ENCODE results near the gene VGLL3.
"Not testable (repeated sequence)": the region's sequence is repeated elsewhere in the genome, so short reads cannot be mapped to it uniquely, and the experiment has no call there.

The VGLL3 gene, protein sequence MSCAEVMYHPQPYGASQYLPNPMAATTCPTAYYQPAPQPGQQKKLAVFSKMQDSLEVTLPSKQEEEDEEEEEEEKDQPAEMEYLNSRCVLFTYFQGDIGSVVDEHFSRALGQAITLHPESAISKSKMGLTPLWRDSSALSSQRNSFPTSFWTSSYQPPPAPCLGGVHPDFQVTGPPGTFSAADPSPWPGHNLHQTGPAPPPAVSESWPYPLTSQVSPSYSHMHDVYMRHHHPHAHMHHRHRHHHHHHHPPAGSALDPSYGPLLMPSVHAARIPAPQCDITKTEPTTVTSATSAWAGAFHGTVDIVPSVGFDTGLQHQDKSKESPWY

GRCh38 chr3:86990734-86991481 is at the start of gene VGLL3:
Gene VGLL3 (minus strand): TSS chr3:86991149. CDS start chr3:86990743, 406 bp downstream.
- no peak for FAIRE-seq

- FAIRE-seq = no peak
Observed at GRCh38 chr3:87037652-87038051, 46.7 kb upstream of the VGLL3 start.

GRCh38 chr3:87036671-87037070 is 45.7 kb upstream of the VGLL3 start:
- no peak for FAIRE-seq

GRCh38 chr3:87035339-87035738 is 44.4 kb upstream of the VGLL3 start:
- no peak for FAIRE-seq

GRCh38 chr3:87033205-87033604 is 42.3 kb upstream of the VGLL3 start:
- no peak for FAIRE-seq

GRCh38 chr3:87025661-87026645 is 35.0 kb upstream of the VGLL3 start:
- FAIRE-seq = no peak

DNA sequence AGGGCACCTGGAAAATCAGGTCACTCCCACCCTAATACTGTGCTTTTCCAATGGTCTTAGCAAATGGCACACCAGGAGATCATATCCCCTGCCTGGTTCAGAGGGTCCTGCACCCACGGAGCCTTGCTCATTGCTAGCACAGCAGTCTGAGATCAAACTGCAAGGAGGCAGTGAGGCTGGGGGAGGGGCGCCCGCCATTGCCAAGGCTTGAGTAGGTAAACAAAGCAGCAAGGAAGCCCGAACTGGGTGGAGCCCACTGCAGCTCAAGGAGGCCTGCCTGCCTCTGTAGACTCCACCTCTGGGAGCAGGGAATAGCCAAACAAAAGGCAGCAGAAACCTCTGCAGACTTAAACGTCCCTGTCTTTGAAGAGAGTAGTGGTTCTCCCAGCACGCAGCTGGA is 26.4 kb upstream of the VGLL3 start:
- FAIRE-seq = not testable (repeated sequence)

- FAIRE-seq = no peak
Observed at GRCh38 chr3:87009271-87009670, 18.3 kb upstream of the VGLL3 start.

DNA sequence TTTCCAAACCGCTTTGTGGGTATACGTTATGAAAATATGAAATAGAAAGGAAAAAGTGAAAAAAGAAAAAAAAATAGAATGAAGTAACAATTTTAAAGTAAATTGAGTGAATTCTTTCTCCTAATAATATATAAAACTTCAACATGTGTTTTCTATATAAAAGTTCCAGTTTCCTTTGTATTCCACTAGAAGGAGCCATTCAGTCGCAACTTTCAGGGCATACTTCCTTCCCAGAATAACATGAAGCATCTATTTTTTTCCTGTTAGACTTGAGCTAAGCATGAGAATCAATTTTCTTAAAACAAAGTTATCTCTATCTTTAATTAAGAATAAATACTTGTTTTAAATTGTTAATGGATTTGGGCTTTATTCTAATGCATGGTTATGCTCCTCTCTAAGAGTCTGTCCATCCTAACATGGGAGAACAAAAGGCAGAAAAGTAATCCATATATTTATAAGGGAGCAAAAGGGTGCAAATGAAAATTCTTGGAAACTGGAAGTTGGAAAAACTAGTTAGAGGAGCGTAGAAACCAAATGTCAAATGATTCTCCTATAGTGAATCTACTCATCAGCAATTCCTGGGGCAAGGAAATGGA is 16.0 kb upstream of the VGLL3 start:
- peak; percentile 98 for FAIRE-seq

GRCh38 chr3:87004883-87005282 is 13.9 kb upstream of the VGLL3 start:
- no peak for FAIRE-seq

DNA sequence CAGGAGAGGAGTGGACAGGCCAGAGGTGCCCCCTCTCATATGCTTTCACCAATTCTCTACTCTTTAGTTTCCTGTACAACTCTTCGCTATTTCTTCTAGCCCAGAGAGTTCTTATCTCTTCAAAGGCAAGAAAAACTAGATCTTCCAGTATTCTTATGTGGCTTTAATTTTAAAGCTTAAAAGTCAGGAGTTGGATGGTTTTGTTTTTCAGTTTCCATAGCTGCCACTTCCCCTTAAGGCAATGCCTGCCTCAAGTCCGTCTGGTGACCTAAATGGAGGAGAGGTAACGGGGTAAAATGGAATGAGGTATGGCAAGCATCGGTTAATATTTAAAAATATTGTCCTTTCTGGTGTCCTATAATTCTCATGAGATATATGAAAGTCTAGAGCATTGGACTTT is 11.4 kb upstream of the VGLL3 start:
- no peak for FAIRE-seq

- no peak for FAIRE-seq
Observed at GRCh38 chr3:87001473-87002098, 10.6 kb upstream of the VGLL3 start.

DNA sequence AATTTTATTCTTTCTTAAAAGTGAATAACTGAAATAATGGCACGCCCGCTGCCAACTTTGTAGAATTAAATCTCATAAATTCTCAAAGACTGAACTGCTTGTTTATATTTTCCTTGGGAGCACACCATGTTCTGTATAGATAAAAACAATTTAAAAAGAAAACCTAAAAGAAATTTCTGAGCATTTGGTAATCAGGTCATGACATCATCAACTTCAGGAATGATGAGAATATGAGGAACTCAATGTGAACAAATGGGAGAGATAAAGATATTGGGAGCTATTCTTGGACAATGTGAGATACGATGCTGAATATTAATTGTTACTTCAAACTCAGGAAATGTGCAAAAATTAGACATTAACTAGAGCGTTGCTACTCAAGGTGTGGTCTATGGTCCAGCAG is 10.0 kb upstream of the VGLL3 start:
- FAIRE-seq = no peak

DNA sequence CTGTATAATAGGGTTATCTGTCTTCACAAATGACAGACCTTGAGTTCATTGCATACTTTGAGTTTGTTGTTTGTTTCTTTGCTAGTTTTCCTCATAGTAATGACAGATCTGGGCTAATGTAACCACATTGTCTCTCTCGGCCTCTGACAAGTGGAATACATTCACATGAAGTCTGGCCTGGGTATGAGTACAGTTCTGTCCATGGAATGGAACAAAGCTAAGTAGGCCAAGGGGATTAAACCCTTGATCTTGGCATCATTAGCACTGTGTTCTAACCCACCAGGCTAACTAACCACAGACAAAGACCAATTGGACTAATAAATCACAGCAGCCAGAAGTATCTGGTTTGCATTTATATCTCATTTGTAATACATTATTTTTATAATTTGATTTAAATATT is 7.6 kb upstream of the VGLL3 start:
- FAIRE-seq = no peak

- FAIRE-seq = no peak
Observed at GRCh38 chr3:86996261-86996955, 5.5 kb upstream of the VGLL3 start.

DNA sequence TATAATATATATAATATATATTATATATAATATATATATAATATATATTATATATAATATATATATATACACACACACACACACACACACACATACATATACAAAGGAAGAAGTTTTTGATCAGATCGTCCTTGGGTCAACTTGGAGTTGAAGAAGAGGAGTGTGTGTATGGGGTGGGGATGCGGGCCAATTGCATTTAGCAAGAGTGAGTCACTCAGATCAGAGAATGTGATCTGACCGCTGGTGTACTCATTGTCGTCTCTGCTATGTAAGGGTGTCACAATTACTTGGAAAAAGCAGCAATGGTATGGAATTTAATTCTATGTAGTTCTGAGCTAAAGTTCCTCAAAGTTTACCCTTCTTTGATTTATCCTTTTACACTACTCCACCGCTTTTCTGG is 4.6 kb upstream of the VGLL3 start:
- FAIRE-seq = peak; percentile 90

GRCh38 chr3:86993704-86994103 is 2.8 kb upstream of the VGLL3 start:
- FAIRE-seq = no peak

GRCh38 chr3:86991840-86992435 is 989 bp upstream of the VGLL3 start:
- FAIRE-seq = no peak

GRCh38 chr3:86991482-86991815 is 500 bp upstream of the VGLL3 start:
- FAIRE-seq = no peak

DNA sequence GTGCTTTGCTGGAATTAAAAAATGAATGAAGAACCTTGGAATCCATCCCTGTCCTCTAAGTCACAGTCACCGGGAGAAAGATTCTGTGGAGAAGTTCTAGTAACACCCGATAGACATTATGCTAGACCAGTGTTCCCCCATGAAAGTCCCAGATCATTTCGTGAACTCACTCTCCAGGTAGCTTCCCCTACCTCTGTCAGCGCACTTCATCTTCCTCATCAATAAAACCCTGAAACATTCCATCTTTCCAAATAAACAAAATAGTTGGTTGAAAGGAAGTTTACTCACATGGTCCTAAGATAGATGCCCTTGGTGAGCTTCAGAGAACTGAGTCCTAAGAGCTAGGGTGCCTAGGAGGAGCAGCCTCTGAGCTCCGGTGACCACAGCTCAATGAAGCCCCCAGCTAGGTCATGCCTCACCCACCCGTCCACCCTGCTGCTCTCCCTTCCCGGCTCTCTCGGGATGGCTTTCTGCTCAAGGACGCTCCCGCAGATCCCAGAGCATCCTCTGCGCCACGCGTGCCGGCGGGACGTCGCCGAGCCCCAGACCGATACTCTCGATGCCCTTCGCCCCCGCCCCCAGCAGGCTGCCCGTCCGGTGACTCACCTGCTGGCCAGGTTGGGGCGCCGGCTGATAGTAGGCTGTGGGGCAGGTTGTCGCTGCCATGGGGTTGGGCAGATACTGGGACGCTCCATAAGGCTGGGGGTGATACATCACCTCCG is 776 bp downstream of the VGLL3 start:
- FAIRE-seq = no peak

GRCh38 chr3:86989611-86990010 is 1.3 kb downstream of the VGLL3 start:
- no peak for FAIRE-seq

All from A204.1 (cell line).